GM12878 (cell line): Measurements from ENCODE around the gene UNCX.

ENCODE experiments used
- BHLHE40 ChIP-seq, 2 experiments: fragments of 450-650 bp in 1 of 2; IDR thresholded peaks; 2 replicates each; pipeline ENCODE4 v1.6.1; 2011 to 2017; ENCODE audit warnings: low read depth in 2 of 2, borderline replicate concordance in 1 of 2, improper control_type of control experiment in 1 of 2, low read length in 1 of 2, mild to moderate bottlenecking in 1 of 2
- CTCF ChIP-seq, 3 experiments: IDR thresholded peaks in 2 of 3; conservative IDR thresholded peaks in 1 of 3; 2 replicates each; pipeline ENCODE4 v1.5.1; 2011; ENCODE audit warnings: low read depth in 3 of 3, low read length in 3 of 3, mild to moderate bottlenecking in 3 of 3, control low read depth in 2 of 3, moderate library complexity in 2 of 3, inconsistent platforms in 1 of 3, mixed read lengths in 1 of 3; ENCODE audit not compliant: control insufficient read depth in 2 of 3, insufficient read depth in 1 of 3; ENCODE audit errors: extremely low read depth in 1 of 3
- EZH2 ChIP-seq: IDR thresholded peaks from 2 replicates; pipeline ENCODE4 v1.6.1; 2012; ENCODE audit warnings: low read depth, mild to moderate bottlenecking, control low read depth, inconsistent platforms, low read length, borderline replicate concordance; ENCODE audit not compliant: control insufficient read depth
- MYC ChIP-seq: IDR thresholded peaks from 2 replicates; pipeline ENCODE4 v1.6.1; 2011; ENCODE audit warnings: mild to moderate bottlenecking, low read length, moderate library complexity, inconsistent platforms; ENCODE audit not compliant: insufficient read depth, insufficient replicate concordance, insufficient read length, severe bottlenecking
- POLR2AphosphoS5 ChIP-seq: IDR thresholded peaks from 2 replicates; pipeline ENCODE4 v1.6.1; 2011; ENCODE audit warnings: mild to moderate bottlenecking, low read length, inconsistent platforms
- RB1 ChIP-seq: fragments of 450-650 bp; formaldehyde crosslinking; IDR thresholded peaks from 2 replicates; pipeline ENCODE4 v1.6.1; 2017; ENCODE audit warnings: mild to moderate bottlenecking, borderline replicate concordance
- RCOR1 ChIP-seq: conservative IDR thresholded peaks from 2 replicates; pipeline ENCODE4 v1.6.1; 2012; ENCODE audit warnings: low read depth, low read length, improper control_type of control experiment
- SIN3A ChIP-seq: IDR thresholded peaks from 2 replicates; pipeline ENCODE4 v1.6.1; 2012; ENCODE audit warnings: low read depth, low read length, improper control_type of control experiment
- SMC3 ChIP-seq: IDR thresholded peaks from 2 replicates; pipeline ENCODE4 v1.6.1; 2011; ENCODE audit warnings: low read length, improper control_type of control experiment, borderline replicate concordance
- SRF ChIP-seq, 2 experiments: IDR thresholded peaks; 2 replicates each; pipeline ENCODE4 v1.6.1; 2011; ENCODE audit warnings: low read depth in 2 of 2, low read length in 2 of 2, mild to moderate bottlenecking in 1 of 2, moderate library complexity in 1 of 2
- TAF1 ChIP-seq: IDR thresholded peaks from 2 replicates; pipeline ENCODE4 v1.6.1; 2011; ENCODE audit warnings: mild to moderate bottlenecking, low read depth, low read length, borderline replicate concordance

GRCh38 chr7:1192171-1192676 is 40.4 kb upstream of the UNCX start:
- no peak for TF ChIP-seq SIN3A
- TF ChIP-seq MYC = no peak
- no peak for TF ChIP-seq POLR2AphosphoS5
- no peak for TF ChIP-seq SRF (IDR thresholded peaks at IDR 0.05; ENCODE audit: low read depth in 2 of 2, low read length in 2 of 2)
- TF ChIP-seq RB1 = no peak
- no peak for TF ChIP-seq EZH2
- TF ChIP-seq RCOR1 = no peak
- no peak for TF ChIP-seq SMC3
- no peak for TF ChIP-seq CTCF (IDR thresholded peaks at IDR 0.05 in 2 of 3, conservative IDR thresholded peaks at IDR 0.05 in 1 of 3; ENCODE audit: control insufficient read depth in 2 of 3, extremely low read depth in 1 of 3, insufficient read depth in 1 of 3, low read depth in 3 of 3, low read length in 3 of 3)
- no peak for TF ChIP-seq TAF1
- TF ChIP-seq BHLHE40 (IDR thresholded peaks at IDR 0.05; ENCODE audit: borderline replicate concordance in 1 of 2, low read depth in 2 of 2, low read length in 1 of 2) = no peak
